ENCODE results near the gene ICA1L.

DNA sequence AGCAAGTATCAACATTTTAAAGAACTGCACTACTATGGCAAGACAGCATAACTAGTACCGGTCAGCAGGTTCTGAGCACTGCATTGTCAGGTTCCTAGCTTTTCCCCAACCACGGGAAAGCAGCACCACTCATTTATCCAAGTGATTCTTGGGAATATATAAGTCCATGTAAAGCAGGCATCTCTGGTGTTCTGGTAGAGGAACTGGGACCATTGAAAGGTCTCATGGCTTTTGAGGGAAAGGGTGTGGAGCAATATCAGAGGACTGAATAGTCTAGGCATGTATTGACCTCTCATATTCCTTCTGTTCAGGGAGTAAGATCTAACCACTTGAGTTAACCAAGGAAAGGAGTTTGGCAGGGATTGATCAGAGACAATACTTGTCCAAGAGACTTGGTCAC lies 6.1 kb upstream of the ICA1L start:
- no peak for TF ChIP-seq EZH2 (IDR thresholded peaks at IDR 0.05; ENCODE audit: borderline replicate concordance, low read depth, low read length, poor library complexity, severe bottlenecking)
- no peak for TF ChIP-seq CTCF (conservative IDR thresholded peaks at IDR 0.05; ENCODE audit: low read depth, low read length)

Data from A673 (cell line).